Smooth muscle cell (in vitro differentiated cells): ENCODE results near the gene ARL14. TPM values are rescaled to one million over a fixed set of nuclear protein-coding genes. Genes with fewer than 3 reads are reported as not detected.

ENCODE experiments used
- DNase-seq: peaks from one replicate; lab custom pipeline; 2025; ENCODE audit not compliant: unreplicated experiment; lab: John Stamatoyannopoulos, UW
- H2AFZ ChIP-seq: fragments of 200-600 bp; sonication (generic); 2 replicates; pipeline ENCODE4 v1.6.0; 2016; ENCODE audit warnings: antibody characterized with exemption, low read depth, mild to moderate bottlenecking
- H3F3A ChIP-seq: fragments of 200-600 bp; sonication (generic); 2 replicates; pipeline ENCODE4 v1.6.0; 2017; ENCODE audit warnings: antibody characterized with exemption, low read depth
- H3K27ac ChIP-seq: fragments of 200-600 bp; sonication (generic); 2 replicates; pipeline ENCODE4 v1.5.1; 2016; ENCODE audit warnings: low read depth, mild to moderate bottlenecking
- H3K27me3 ChIP-seq: fragments of 200-600 bp; sonication (generic); 2 replicates; pipeline ENCODE4 v1.6.1; 2016; ENCODE audit warnings: low read depth, mild to moderate bottlenecking
- H3K36me3 ChIP-seq: fragments of 200-600 bp; sonication (generic); 2 replicates; pipeline ENCODE4 v1.5.1; 2016; ENCODE audit warnings: low read depth
- H3K4me1 ChIP-seq: fragments of 200-600 bp; sonication (generic); 2 replicates; pipeline ENCODE4 v1.5.1; 2016; ENCODE audit warnings: low read depth
- H3K4me2 ChIP-seq: fragments of 200-600 bp; sonication (generic); 2 replicates; pipeline ENCODE4 v1.6.0; 2016; ENCODE audit warnings: mild to moderate bottlenecking
- H3K4me3 ChIP-seq: fragments of 200-600 bp; sonication (generic); 2 replicates; pipeline ENCODE4 v1.5.1; 2016; ENCODE audit warnings: mild to moderate bottlenecking
- H3K79me2 ChIP-seq: fragments of 200-600 bp; sonication (generic); 2 replicates; pipeline ENCODE4 v1.6.0; 2016; ENCODE audit warnings: low read depth, mild to moderate bottlenecking
- H3K9ac ChIP-seq: fragments of 200-600 bp; sonication (generic); 2 replicates; pipeline ENCODE4 v1.6.0; 2016; ENCODE audit warnings: low read depth
- H3K9me3 ChIP-seq: fragments of 200-600 bp; sonication (generic); replicated peaks from 2 replicates; pipeline ENCODE4 v1.5.1; 2016; ENCODE audit warnings: low read depth
- H4K20me1 ChIP-seq: fragments of 200-600 bp; sonication (generic); 2 replicates; pipeline ENCODE4 v1.6.0; 2016; ENCODE audit warnings: low read depth
- CTCF ChIP-seq: fragments of 200-600 bp; sonication (generic); IDR thresholded peaks from 2 replicates; pipeline ENCODE4 v1.5.1; 2017; ENCODE audit warnings: borderline replicate concordance, mild to moderate bottlenecking, antibody characterized with exemption; ENCODE audit not compliant: insufficient read depth, poor library complexity, severe bottlenecking
- WGBS: methylation state at CpG from one replicate; pipeline ENCODE4 v1.1.7; 2016; ENCODE audit warnings: low lambda C conversion rate; 5-methylcytosine and 5-hydroxymethylcytosine counted together
- polyA plus RNA-seq: library from polyadenylated mRNA; unstranded; fragments of >200 nt; fragmentation: Nextera tagmentation; extraction: Ambion mirVana; gene quantifications from 2 replicates; pipeline ENCODE4 v1.2.1, GENCODE V29; 2016
- total RNA-seq: library from RNA; depleted of rRNA; stranded (reverse); fragments of >200 nt; gene quantifications from 2 replicates; pipeline ENCODE4 v1.2.3, GENCODE V29; 2014

The ARL14 gene
- total and polyA plus RNA-seq, 2 experiments from 2014 or later: 1.1 TPM; not detected in 1

- Histone ChIP-seq H3K4me1 (peaks cover 23% of the 10 kb centered on the region), H2AFZ (no peak overlapping the region), H3K4me2 (no peak overlapping the region), H3K79me2 (no peaks in the 10 kb centered on the region), H3K27me3 (no peaks in the 10 kb centered on the region), H3K9ac (no peak overlapping the region), H3K36me3 (no peaks in the 10 kb centered on the region), H3K4me3 (no peak overlapping the region), H3F3A (no peaks in the 10 kb centered on the region), H3K27ac (no peak overlapping the region), H3K9me3 (no peaks in the 10 kb centered on the region), H4K20me1 (no peaks in the 10 kb centered on the region)
- TF ChIP-seq CTCF: no peak
- WGBS: 36% methylated on average over 5 of the region's 5 CpGs
- no peak for DNase-seq
Observed at GRCh38 chr3:160660902-160661301, 16.1 kb upstream of the ARL14 start.

GRCh38 chr3:160661660-160662059 lies 15.3 kb upstream of the ARL14 start:
- Histone ChIP-seq H3K36me3 (no peaks in the 10 kb centered on the region), H2AFZ (no peak overlapping the region), H3F3A (no peaks in the 10 kb centered on the region), H3K4me3 (no peak overlapping the region), H3K9me3 (no peaks in the 10 kb centered on the region), H3K79me2 (no peaks in the 10 kb centered on the region), H4K20me1 (no peaks in the 10 kb centered on the region), H3K9ac (no peak overlapping the region), H3K4me1 (peaks cover 28% of the 10 kb centered on the region), H3K4me2 (no peak overlapping the region), H3K27ac (no peak overlapping the region), H3K27me3 (no peaks in the 10 kb centered on the region)
- WGBS: 60% methylated on average over 1 of the region's 1 CpG
- TF ChIP-seq CTCF: no peak
- no peak for DNase-seq

GRCh38 chr3:160665231-160665630 lies 11.7 kb upstream of the ARL14 start:
- TF ChIP-seq CTCF: no peak
- no peak overlapping the region for H3K9ac ChIP-seq
- no peaks in the 10 kb centered on the region for H3K79me2 ChIP-seq
- DNase-seq: no peak
- no peaks in the 10 kb centered on the region for H4K20me1 ChIP-seq
- H3K4me1 ChIP-seq: peaks cover 31% of the 10 kb centered on the region
- WGBS: 96% methylated on average over 3 of the region's 3 CpGs
- no peaks in the 10 kb centered on the region for H3K9me3 ChIP-seq
- no peaks in the 10 kb centered on the region for H3F3A ChIP-seq
- no peak overlapping the region for H3K27ac ChIP-seq
- H3K36me3 ChIP-seq: no peaks in the 10 kb centered on the region
- no peaks in the 10 kb centered on the region for H3K27me3 ChIP-seq
- no peak overlapping the region for H2AFZ ChIP-seq
- H3K4me3 ChIP-seq: no peak overlapping the region
- H3K4me2 ChIP-seq: no peak overlapping the region

- Histone ChIP-seq H3K4me1 (peaks cover 26% of the 10 kb centered on the region), H3K36me3 (no peaks in the 10 kb centered on the region), H3K27me3 (no peaks in the 10 kb centered on the region), H3K79me2 (no peaks in the 10 kb centered on the region), H4K20me1 (no peaks in the 10 kb centered on the region), H2AFZ (no peak overlapping the region), H3K4me3 (no peak overlapping the region), H3K9me3 (no peaks in the 10 kb centered on the region), H3K4me2 (no peak overlapping the region), H3K9ac (no peak overlapping the region), H3F3A (no peaks in the 10 kb centered on the region), H3K27ac (peak overlapping the region; percentile 43)
- no peak for TF ChIP-seq CTCF
- DNase-seq: no peak
- WGBS: 39% methylated on average over 4 of the region's 4 CpGs
Observed at GRCh38 chr3:160665784-160666526, 11.0 kb upstream of the ARL14 start.
